ENCODE results near the gene LAP3. TPM values are rescaled to one million over a fixed set of nuclear protein-coding genes. Genes with fewer than 3 reads are reported as not detected.

LAP3 gene
- total RNA-seq, 3 donors from 2014 or later: 101 to 106 (median 104) TPM

DNA sequence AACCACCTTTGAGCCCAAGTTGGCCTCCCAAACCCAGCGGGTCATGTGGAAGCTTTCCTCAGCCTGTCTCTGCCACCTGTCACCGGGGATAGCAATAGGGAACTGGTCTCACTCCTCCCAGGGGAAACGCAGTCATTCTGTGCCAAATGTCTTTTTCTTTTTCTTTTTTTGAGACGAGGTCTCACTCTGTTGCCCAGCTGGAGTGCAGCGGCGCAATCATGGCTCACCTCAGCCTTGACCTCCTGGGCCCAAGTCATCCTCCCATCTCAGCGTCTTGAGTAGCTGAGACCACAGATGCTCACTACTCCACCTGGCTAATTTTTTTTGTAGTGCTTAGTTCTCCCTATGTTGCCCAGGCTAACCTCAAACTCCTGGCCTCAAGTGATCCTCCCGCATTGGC is 77.7 kb downstream of the LAP3 start:
- Mint-ChIP-seq H3K4me3 (no peak overlapping the region), H3K9me3 (no peaks in the 10 kb centered on the region), H3K27me3 (ENCODE audit: low read depth) (peaks cover 8% of the 10 kb centered on the region), H3K36me3 (ENCODE audit: insufficient read depth) (no peaks in the 10 kb centered on the region), H3K4me1 (ENCODE audit: low read depth) (peaks cover 11% of the 10 kb centered on the region)
- no peak for DNase-seq
- ATAC-seq: no peak

GRCh38 chr4:17657090-17657489 is 80.1 kb downstream of the LAP3 start:
- DNase-seq: no peak

More at GRCh38 chr4:17657090-17657489, 80.1 kb downstream of the LAP3 start:
- Mint-ChIP-seq H3K36me3 (ENCODE audit: insufficient read depth) (no peaks in the 10 kb centered on the region), H3K27me3 (ENCODE audit: low read depth) (peaks cover 8% of the 10 kb centered on the region), H3K9me3 (no peaks in the 10 kb centered on the region), H3K4me3 (no peak overlapping the region), H3K4me1 (ENCODE audit: low read depth) (no peaks in the 10 kb centered on the region)
- ATAC-seq: no peak

Other genes with a start within 250 kb of the LAP3 start
- 10 to 100 TPM; 46.7 to 52.9 (median 52.8) TPM for gene QDPR, start 65.1 kb upstream of the LAP3 start, total RNA-seq
- gene CLRN2, start 62.0 kb upstream of the LAP3 start, total RNA-seq: not detected
- 10 to 100 TPM; 56.9 to 60.8 (median 60.2) TPM for gene MED28, start 37.4 kb downstream of the LAP3 start, total RNA-seq
- under 1 TPM in 2 of 3 donors, not detected in 1; 0.03 TPM for gene FAM184B, start 204.4 kb downstream of the LAP3 start, total RNA-seq
- gene DCAF16, start 233.6 kb downstream of the LAP3 start, total RNA-seq: 10 to 100 TPM; 34.1 to 44.4 (median 40.3) TPM
- gene NCAPG, start 233.8 kb downstream of the LAP3 start, total RNA-seq: 1 to 10 TPM; 6.0 to 8.4 (median 8.0) TPM

Measured in activated T-cell treated with anti-CD3 and anti-CD28 coated beads, Interleukin-2, amount 50 U/mL, for 4 hours (primary cell).